Activated T-cell treated with anti-CD3 and anti-CD28 coated beads, Interleukin-2, amount 50 U/mL, for 48 hours (primary cell): ENCODE data around the gene PLXNA4.
A peak's percentile ranks its signal among the peaks of the same experiment; 100 is the strongest.

Source experiments
- DNase-seq, 2 experiments: peaks; one replicate each; pipeline ENCODE4 v3.0.0-alpha.2; 2020

PLXNA4 gene

DNA sequence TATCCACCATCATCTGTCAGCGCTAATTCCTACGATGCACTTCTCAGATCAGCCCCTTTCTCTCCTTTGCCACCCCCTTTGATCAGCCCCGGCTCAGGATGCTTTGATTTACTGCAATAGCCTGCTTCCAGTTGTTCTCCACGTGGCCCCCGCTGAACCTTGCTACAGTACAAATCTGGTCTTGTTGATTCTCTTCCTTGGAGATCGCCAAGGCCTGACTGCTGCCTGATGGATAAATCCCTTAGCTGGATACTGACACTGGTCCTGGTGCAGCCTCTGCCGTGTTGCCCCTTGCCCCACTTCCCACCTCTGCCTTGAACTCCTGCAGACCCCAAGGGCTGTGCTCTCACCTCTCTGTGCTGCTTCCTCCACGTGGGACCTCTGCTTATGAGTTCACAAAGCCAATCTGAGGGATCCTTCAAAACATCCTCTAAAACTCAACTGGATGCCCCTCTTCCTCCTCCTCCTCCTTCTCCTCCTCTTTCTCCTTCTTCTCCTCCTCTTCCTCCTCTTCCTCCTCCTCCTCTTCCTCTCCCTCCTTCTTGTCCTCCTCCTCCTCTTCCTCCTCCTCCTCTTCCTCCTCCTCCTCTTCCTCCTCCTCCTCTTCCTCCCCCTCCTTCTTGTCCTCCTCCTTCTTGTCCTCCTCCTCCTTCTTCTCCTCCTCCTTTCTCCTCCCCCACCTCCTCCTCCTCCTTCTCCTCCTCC, 15.3 kb downstream of the PLXNA4 start:
- no peak for DNase-seq

DNA sequence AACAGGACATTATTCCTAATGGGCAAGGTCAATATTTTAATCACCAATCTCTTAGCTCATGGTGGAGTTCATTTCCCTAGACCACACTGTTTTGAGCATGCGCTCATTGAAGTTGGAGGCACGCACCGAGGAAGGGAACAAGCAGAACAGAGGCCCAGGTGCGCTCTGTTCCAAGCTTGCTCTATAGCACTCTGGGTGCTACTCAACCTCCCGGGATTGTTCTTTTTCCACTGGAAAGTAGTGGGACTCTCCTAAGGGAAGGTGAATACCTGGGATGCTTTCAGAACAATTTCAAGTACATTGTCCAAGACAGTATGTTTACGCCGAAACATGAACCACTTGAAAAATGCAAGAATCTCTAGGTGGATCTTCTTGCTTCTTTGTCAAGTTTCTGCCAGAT, 16.2 kb downstream of the PLXNA4 start:
- DNase-seq = no peak

DNA sequence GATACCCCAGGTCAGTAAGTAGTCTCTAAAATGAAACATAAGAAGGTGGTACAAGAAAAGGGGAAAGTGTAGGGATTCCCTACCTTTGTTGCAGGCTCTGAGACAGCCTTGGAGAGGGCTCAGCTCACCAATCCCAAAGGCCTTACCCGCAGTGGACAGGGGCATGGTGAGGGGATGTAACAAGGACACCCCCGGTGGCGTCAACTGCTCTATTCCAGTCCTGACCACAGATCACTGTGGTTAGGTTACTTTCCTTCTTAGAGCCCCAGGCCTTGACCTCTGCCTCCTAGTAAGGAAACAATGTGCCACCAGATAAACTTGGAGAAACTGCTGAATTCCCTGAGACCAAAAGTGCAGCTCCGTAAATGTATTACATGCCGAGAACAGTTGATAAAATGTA, 17.5 kb downstream of the PLXNA4 start:
- DNase-seq = no peak

DNA sequence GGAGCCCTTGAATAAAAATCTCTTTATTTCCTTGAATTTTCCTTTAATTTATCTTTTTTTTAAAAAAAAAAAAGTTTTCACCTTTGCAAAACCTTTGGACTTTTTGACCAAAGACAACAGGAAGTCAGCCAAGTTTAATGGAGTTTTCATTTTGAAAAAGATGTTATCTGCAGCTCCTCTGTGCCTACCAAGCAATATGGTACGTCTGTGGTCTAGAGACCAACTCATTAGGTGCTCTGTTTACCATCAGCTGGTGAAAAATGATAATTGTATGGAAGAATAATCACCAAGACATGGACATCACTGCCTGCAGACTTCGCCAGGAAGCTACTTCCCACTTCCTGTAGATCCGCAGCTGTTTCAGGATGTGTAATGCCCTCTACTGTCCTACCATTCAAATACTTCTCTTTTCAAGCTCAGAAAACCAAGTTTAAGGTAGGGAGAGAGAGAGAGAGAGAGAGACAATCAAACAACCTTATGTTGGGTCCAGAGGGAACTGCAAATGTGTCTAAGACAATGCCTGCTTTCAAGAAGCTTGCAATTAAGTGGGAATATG, 18.7 kb downstream of the PLXNA4 start:
- no peak for DNase-seq

DNA sequence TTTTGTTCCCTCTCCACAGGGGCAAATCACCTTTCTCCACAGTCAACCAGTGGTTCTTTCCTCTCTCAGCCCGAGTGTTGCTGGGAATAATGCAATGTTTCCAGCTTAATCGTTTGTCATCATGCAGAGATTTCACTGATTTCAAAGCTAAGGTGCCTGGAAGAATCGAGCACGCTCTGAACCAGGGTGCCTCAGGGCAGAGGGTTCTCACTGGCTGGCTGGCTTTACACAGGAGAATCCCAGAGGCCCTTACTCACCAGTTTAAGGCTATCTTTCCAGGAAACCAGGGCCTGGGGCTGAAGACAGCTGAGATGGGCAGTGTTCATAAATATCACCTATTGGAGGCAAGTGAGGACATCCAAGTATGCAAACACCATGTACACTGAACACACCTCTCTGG, 21.8 kb downstream of the PLXNA4 start:
- no peak for DNase-seq

DNA sequence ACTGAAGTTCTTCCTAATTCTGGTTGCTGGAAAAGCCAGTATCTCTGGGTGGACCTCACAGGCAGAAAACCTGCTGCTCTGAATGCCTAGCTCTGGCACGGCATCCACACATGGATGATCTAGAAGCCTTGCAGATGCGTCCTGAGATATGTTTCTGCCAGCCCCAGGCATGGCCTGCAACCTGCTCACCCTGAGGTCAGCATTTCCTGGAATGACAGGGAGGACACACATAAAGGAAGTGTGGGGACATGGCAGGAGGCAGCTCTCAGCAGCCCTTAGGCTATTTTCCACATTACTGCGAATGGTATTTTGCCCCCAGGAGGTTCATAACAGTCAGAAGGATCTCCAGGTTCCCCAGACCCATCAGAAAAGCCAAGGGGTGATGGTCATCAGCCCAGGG, 23.2 kb downstream of the PLXNA4 start:
- DNase-seq = no peak

DNA sequence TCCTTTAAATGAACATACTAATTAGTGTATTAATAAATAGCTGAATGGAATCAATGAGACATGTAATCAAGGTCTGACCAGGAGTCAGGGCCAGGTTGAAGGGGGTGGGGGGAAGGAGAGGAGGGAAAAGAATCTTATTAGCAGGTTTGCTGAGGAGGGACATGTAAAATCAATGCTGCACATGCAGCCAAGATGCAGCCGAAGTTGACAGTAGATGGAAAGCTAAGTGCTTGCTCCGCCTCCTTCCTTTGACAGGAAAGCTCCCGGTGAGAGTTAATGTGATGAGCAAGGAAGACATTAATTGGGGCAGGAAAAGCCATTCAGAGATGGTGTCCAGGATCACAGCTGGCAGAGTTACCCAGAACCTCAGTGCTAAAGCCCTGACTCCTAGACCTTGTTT, 24.4 kb downstream of the PLXNA4 start:
- no peak for DNase-seq

DNA sequence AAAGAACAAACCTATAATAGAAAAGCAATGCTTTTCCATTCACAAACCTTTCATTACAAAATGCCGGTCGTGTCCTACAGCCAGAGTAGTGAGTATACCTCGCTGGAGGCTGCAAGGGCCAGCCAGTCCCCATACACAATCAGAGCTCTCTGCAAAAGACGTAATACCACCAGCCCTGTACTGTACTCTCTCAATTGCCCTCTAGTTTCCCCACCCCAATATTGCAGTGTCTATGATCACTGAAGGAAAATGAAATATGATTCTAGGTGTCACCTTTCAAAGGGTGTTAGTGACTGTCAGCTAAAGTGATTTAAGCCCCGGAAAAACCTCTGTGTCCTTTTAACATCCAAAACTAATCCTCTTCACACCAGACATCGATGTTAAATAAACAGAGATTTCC, 24.8 kb downstream of the PLXNA4 start:
- no peak for DNase-seq

DNA sequence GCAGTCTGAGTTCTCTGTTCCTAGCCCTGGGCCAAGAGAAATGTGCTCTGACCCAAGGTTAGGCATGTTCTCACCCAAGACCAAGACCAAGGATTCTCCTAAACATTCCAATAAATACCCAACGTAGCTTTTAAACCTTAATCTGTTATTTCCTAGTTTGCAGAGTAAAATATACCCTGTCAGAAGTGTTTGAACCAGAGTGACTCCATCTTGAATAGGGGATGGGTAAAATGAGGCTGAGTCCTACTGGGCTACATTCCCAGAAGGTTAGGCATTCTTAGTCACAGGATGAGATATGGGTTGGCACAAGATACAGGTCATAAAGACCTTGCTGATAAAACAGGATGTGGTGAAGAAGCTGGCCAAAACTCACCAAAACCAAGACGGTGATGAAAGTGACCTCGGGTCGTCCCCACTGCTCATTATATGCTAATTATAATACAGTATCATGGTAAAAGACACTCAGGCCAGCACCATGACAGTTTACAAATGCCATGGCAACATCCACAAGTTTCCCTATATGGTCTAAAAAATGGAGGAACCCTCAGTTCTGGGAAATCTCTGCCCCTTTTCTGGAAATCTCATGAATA, 27.7 kb downstream of the PLXNA4 start:
- DNase-seq = peak in 1 of 2 experiments; percentile 47

DNA sequence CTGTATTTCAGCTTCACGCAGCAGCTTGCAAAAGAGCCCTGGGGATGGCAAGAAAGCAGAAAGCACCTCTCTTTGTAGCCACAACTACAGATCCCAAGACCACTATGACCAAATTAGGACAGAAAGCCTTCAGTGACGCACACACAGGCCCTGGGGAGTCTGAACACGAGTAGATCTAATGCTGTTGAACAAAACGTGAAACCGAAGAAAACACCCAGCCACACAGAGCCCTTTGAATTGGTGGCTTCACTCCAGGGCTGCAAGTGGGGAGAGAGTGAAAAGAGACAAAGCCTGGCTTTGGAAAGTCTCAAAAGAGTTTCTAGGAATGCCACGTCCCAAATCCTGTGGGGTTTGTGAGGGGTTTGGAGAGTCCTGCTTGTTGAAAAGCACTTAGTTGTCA, 28.4 kb downstream of the PLXNA4 start:
- DNase-seq = no peak

DNA sequence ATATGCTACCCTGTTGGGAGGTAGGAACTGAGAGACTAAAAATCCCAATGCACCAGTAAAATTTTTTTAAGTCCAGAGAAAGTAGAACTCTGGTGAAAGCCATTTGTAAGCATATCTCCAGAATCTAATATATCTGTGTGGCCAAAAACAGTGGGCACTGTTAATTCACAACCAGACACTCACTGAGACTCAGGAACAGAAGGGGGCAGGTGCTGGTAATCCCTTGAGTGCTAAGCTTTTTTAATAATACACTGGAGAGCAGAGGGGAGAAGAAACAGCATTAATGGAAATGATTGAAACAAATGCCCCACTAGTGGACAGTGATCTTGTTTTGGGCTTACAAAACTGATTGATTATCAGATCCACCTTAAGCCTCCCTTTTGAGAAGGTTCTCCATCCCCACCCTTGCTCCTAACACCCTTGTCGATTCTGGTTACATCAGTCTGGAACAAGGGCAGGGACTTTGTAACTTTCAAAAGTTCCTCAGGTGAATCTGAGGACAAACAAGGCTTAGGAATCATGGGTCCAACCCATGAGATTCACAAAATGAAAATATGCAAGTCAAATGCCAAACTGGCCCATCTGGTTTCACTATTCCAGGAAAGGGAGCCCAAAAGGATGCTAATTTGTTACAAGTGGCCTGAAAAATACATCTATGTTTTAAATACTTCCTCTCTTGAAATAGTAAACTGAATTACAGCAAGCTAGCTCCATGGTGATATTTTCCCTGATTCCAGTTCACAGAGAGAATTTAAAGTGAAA, 29.7 kb downstream of the PLXNA4 start:
- DNase-seq = no peak

DNA sequence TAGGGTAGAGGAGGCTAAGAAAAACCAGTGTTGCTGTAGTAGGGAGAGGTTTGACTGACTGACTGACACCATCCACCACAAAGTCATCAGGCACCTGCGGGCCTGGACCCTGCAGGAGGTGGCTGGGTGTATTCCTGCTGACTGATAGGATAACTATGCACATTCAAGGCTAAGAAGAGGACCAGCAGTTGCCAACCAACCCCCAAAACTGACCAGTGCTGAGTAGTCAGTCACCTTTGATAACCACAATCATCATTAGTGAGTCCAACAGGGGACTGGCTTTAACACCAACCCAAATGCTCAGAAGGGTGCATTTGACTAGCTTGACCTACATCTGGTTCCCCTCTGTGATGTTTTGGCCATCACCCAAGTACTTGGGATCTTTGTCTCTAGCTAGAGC, 30.5 kb downstream of the PLXNA4 start:
- DNase-seq = no peak

DNA sequence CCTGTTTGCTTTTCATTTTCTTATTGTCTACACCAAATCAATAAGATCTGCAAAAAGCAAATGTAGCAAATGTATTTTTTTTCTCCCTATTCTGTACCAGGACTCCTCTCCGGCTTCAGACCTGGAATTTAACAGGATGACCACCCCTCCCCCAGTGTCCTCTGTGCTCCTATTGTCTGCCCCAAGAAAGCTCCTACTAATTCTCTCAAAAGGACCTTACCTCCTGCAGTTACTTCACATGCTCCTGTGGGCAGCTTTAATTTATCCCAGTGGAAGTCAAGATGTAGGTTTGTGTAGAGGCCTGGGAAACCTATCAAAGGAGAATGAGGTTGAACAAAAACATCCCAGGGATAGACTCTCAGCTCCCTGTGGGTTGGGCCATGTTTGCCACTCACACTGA, 31.3 kb downstream of the PLXNA4 start:
- no peak for DNase-seq

DNA sequence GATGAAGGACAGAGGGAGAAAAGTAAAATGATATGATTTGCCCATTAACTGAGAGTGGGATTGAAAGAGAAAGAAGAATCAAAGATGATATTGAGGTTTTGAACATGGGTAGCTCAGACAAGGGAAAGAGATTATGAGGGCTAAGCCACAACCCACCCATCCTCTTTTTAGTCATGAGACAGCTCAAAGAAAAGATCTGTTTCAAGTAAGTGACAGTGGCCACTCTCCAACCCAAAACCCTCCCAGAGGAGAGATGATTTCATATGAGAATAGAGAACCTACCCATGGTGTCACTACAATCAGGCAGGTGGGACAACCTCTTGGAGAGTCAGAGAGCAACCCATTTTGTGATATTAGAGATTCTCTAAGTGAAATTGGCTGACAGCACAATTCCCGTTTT, 32.2 kb downstream of the PLXNA4 start:
- no peak for DNase-seq

DNA sequence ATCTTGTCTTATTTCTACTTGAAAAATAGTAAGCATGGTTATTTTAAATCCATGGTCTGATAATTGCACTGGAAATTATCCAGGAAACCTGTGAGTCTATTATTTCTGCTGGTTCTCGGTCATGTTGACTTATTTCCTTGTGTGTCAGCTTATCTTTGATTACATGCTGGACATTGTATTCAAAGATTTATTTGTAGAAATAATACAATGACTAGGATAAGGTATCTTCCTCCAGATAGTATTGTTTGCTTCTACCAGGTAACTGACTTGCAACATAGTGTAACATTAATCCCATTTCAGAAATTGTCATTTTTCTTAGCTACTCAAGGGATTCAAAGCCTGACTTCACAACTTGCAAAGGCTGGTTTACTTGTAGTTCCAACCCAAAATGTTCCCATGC, 33.4 kb downstream of the PLXNA4 start:
- no peak for DNase-seq

DNA sequence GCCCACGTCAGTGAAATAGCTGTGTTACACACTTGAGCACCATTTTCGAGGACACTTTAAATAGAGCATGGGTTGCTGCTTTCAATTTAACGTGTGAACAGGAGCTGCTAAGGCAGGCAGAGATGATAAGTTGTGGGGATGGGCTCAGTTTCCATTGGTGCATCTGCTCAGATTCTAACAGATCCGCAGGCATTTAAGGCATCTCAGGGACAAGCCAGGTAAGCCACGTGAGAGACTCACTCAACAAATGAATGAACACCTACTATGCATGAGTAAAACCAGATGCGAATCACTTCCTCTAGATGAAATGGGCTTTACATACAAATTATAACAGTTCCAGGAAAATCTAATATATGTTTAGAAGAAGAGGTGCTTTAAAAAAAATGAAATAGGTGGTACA, 34.6 kb downstream of the PLXNA4 start:
- DNase-seq = no peak

DNA sequence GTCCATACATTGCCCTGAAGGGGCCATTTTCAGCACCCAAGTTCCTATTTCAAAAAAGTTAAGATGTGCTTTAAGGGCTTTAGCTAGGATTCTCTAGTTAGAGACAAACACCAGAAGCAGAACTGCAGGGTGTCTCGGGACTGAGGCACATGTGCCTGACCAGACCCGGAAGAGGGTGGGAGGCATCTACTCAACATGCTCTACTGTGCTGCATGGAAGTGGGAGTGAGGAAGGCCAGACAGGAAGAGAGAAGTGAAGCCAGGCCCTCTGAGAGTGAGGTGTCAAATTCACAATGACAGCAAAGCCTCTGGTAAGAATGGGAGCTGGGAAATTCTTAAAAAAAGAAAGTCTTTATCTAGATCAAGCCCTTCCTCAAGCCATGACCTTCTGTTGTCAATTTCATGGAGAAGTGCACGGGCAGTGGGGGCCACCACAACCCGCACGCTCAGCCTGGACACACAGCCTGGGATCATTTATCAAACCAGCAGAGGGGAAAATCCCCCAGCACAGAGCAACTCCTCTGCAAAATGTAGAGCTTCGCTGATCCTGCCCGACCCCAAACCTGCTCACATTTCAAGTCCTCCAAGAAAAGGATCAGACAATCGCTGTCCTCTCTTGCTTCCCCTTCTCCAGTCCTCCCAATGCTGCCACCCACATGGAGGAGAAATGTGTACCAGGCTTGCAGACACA, 38.7 kb downstream of the PLXNA4 start:
- DNase-seq = no peak

DNA sequence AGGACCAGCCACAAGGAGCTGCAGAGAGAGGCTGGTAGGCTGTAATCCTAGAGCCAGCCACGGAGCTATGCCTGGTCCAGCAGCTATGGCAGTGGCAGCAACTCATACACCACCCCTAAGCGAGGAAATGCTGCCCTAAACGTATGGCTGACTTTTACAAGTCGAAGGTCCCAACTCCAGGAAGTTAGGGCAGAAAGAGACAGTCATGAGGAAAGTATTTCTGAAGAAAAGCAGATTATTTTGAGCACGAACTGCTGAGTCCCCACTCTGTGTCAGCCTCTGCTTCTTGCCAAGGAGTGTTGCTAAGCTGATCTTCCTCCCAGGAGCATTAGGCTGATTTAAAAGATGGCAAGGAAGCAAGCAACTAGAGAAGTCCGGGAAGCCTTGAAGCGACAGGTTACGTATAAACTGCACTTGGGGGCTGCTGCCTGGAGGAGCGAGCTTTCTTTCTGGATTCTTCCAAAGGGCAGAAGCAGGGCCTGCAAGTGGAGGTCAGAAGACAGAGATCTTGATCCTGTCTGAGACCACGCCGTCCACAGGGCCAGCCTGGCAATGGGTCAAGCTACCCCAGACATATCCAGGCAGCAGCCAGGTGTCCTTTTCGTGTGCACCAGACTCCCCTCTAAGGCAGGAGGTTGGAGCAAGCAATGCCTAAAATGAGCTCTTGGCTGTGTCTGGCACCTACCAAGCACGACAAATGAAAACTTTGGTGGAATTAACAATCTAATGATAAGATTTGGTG, 39.4 kb downstream of the PLXNA4 start:
- DNase-seq = no peak

DNA sequence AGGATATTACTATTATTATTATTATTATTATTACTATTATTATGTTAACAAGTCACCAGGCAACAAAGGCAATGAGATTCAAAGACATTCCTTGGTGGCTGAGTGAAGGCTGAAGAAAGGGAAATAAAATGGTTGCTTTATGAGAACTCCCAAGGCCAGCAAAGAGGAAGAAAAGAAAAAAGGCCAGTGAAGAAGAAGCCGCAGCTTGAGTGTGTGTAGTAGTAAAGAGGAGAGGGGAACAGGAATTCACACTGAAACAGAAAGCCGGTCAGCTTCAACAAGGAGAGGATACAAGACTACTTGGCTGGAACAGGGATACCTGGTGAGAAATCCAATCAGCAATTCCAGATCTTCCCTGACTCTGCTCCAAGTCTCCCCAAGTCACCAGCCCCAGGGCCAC, 42.4 kb downstream of the PLXNA4 start:
- no peak for DNase-seq

DNA sequence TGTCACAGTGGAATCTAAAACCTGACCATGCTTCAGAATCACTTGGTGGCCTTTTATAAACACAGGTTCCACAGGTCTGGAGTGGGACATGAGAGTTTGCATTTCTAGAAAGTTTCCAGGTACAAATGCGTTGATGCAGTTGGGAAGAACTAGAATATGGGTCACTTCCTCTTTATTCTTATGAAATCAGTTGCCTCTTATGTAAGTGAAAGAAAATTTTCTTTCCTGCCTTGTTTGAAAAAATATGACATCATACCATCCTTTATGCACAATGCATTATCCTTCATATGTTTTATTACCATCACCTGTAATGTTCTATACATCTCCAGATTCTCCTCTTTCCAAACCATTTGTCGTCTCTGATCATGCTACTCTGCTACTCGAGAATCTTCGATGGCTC, 44.0 kb downstream of the PLXNA4 start:
- no peak for DNase-seq

DNA sequence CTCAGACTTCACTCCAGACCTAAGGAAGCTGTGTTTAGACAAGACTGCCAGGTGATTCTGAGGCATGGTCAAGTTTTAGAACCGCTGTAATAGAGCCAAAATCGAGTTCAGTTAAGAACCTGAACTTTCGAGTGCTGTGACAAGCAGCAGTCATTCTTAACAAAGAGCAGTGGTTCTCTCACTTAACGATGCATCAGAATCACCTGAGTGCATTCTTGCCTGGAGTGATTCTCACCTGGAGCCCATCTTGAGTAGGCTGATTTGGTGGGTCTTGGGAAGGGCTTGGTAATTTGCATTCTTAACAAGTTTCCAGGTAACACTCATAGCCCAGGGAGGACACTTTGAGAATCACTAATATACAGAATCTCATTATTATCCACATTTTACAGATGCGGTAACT, 44.7 kb downstream of the PLXNA4 start:
- no peak for DNase-seq

DNA sequence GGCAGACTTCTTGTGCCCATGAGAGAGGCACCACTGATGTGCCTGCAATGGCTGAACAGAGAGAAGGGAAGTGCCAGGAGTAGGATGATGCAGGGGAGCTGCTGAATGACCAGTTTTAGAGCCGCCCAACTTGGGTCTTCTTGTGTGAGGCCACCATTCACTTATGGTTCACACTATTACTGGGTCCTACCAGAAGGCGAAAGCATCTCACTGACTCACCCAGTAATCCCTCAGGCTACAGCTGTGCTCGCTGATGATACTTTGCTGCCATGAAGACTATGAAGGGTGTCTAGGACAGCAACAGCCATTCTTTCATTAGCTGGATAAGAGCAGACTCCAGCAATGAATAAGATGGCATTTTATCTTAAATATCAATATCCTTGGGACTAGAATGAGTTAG, 47.6 kb downstream of the PLXNA4 start:
- DNase-seq = no peak
